WERI-Rb-1 (cell line): ENCODE measurements around the gene CCDC184.

ENCODE experiments used
- DNase-seq: peaks from one replicate; pipeline ENCODE4 v3.0.0-alpha.2; 2020
- H3K27ac ChIP-seq: fragments of 250-450 bp; sonication (Bioruptor Pico); 2 replicates; pipeline ENCODE4 v1.5.1; 2020; ENCODE audit warnings: mild to moderate bottlenecking, moderate library complexity
- H3K27me3 ChIP-seq: fragments of 250-450 bp; sonication (Bioruptor Pico); 2 replicates; pipeline ENCODE4 v1.5.1; 2021; ENCODE audit warnings: mild to moderate bottlenecking, low read depth, moderate library complexity; ENCODE audit not compliant: insufficient read depth, severe bottlenecking
- H3K36me3 ChIP-seq: fragments of 250-450 bp; sonication (Bioruptor Pico); 2 replicates; pipeline ENCODE4 v1.5.1; 2020; ENCODE audit warnings: mild to moderate bottlenecking, moderate library complexity
- H3K4me3 ChIP-seq: 2 replicates; pipeline ENCODE4 v1.5.1; 2011; ENCODE audit warnings: low read depth, mild to moderate bottlenecking, control low read depth, low read length
- H3K9me3 ChIP-seq: fragments of 250-450 bp; sonication (Bioruptor Pico); 2 replicates; pipeline ENCODE4 v1.5.1; 2021; ENCODE audit warnings: mild to moderate bottlenecking, moderate library complexity; ENCODE audit not compliant: severe bottlenecking
- TF ChIP-seq, protein P1 (sequence below): IDR thresholded peaks from 2 replicates; pipeline ENCODE4 v1.5.1; 2011; ENCODE audit warnings: low read depth, mild to moderate bottlenecking, control low read depth, inconsistent platforms, low read length

CCDC184 gene

DNA sequence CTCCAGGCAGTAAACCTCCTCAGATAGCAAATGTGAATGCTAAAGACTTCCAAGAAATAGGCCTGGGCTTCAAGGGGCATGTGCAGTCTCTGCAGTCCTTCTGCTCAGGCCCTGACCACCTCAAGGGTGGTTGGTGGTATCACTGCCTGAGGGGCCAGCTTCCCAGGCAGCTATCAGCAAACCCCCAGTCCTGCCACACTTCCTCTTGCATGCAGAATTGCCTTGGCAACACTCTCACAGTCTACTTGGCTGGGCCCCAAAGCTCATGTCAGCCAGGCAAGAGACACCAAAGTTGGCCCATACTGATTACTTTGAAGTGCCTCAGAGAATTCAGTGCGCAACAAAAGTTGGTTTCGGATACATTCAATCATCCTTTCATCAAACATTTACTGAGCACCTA lies 22.6 kb upstream of the CCDC184 start:
- no peaks in the 10 kb centered on the region for H3K9me3 ChIP-seq
- peaks cover 2% of the 10 kb centered on the region; the same call in 1 of the 2 replicates for H3K36me3 ChIP-seq
- H3K27ac ChIP-seq = no peak overlapping the region
- TF ChIP-seq, protein P1, sequence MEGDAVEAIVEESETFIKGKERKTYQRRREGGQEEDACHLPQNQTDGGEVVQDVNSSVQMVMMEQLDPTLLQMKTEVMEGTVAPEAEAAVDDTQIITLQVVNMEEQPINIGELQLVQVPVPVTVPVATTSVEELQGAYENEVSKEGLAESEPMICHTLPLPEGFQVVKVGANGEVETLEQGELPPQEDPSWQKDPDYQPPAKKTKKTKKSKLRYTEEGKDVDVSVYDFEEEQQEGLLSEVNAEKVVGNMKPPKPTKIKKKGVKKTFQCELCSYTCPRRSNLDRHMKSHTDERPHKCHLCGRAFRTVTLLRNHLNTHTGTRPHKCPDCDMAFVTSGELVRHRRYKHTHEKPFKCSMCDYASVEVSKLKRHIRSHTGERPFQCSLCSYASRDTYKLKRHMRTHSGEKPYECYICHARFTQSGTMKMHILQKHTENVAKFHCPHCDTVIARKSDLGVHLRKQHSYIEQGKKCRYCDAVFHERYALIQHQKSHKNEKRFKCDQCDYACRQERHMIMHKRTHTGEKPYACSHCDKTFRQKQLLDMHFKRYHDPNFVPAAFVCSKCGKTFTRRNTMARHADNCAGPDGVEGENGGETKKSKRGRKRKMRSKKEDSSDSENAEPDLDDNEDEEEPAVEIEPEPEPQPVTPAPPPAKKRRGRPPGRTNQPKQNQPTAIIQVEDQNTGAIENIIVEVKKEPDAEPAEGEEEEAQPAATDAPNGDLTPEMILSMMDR = no peak
- no peak overlapping the region for H3K4me3 ChIP-seq
- no peaks in the 10 kb centered on the region for H3K27me3 ChIP-seq
- no peak for DNase-seq

DNA sequence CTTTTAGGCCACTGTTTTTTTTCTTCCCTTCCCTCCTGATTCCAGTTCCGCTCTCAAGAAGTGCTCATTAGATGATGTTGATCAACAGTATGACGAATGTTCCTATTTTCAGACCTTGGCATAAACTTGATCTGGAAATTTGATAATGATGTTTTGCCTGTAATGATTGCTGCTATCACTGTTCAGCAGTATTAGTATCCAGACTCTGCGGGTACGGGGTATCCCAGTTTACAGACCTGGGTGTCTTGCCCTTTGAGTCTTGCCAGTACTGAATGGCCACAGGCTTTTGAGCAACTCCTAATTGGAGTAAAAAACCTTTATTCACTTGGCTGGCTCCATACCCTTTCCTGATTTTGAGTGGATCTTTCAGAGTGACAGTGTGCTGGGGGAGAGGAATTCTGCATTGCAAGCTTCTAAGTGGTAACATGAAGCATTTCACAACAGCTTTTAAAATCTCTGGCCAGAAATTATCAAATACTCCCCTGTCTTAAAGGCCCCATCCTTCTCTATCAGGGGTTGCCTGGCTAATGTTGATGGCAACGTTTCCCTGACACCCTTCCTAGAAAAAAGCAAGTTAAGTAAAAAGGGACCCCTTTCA lies 20.2 kb upstream of the CCDC184 start:
- H3K4me3 ChIP-seq = no peak overlapping the region
- TF ChIP-seq, protein P1 = no peak
- H3K36me3 ChIP-seq = no peaks in the 10 kb centered on the region
- no peak for DNase-seq
- H3K9me3 ChIP-seq = no peaks in the 10 kb centered on the region
- H3K27ac ChIP-seq = no peak overlapping the region
- no peaks in the 10 kb centered on the region for H3K27me3 ChIP-seq

DNA sequence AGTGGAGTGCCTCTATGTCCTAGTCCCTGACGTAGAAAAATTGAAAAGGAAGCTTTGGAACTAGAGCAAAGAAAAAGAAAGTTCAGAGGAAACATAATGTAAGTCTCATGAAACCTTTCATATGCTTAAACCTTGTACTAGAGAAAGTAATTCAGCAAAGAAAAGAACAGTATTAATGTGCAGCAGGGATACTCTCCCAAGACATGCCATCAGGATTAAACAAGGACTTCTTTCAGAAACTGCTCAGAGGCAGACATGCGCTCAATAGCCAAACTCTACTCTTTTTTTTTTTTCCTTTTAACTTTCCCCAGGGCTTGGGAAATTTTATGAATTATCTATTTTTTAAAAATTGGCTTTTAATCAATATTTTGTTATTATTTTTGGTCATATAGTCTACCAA lies 19.0 kb upstream of the CCDC184 start:
- Histone ChIP-seq H3K36me3 (no peaks in the 10 kb centered on the region), H3K4me3 (no peak overlapping the region), H3K27me3 (no peaks in the 10 kb centered on the region), H3K27ac (no peak overlapping the region), H3K9me3 (no peaks in the 10 kb centered on the region)
- DNase-seq = no peak
- TF ChIP-seq, protein P1 = no peak

DNA sequence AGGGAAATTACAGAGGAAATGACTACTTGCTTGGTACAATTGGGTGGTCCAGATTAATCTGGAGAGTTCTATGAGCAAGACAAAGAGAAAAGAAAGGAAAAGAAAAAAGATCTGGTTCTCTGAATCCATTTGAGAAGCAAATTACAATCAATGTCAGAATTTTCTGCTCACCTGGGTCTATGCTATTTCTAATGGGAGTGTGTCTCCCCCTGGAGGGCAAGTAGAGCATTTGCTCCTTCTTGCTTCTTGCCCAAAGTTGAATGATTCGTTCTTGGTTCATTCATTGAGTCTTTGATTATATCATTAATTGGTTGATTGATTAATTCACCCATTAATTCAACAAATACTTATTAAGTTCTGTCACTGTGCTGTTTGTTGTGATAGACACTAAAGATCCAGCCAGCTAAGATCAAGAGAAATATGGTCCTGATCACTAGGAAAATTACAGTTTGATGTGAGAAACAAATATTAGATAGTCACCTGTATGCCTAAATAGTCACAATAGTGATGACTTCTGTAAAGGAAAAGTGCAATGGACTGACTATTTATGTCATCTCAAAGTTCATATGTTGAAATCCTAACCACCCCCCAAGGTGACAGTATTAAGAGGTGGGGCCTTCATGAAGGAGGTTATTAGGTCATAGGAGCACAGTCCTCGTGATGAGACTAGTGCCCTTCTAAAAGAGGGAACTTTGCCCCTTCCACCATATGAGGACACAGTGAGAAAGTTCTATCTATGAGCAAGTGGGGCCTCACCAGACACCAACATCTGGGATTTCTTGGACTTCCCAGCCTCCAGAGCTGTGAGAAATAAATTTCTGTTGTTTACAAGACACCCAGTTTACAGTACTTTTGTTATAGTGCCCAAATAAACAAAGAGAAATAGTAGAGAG lies 18.1 kb upstream of the CCDC184 start:
- Histone ChIP-seq H3K9me3 (no peaks in the 10 kb centered on the region), H3K4me3 (no peak overlapping the region), H3K36me3 (no peaks in the 10 kb centered on the region), H3K27ac (no peak overlapping the region), H3K27me3 (no peaks in the 10 kb centered on the region)
- TF ChIP-seq, protein P1 = peak; percentile 83
- peak; percentile 38 for DNase-seq

DNA sequence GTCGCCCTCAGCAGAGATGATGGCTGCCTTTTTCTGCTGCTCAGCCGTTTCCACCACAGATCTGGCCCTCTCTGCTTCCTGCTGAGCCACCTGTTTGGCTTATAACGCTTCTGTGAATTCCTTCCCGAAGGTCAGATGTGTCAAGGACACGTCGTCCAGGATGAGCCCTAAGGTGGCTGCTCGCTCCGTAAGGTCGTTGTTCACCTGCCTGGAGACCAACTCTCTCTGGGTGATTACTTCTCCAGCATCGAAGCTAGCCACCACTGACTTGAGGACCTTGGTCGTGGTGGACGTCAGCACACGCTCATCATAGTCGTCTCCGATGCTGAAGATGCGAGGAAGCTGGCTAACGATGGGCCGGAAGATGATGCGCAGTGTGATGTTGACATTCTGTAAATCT lies 14.4 kb upstream of the CCDC184 start:
- no peaks in the 10 kb centered on the region for H3K36me3 ChIP-seq
- no peaks in the 10 kb centered on the region for H3K9me3 ChIP-seq
- DNase-seq = no peak
- no peaks in the 10 kb centered on the region for H3K27me3 ChIP-seq
- H3K27ac ChIP-seq = no peak overlapping the region
- TF ChIP-seq, protein P1 = no peak
- H3K4me3 ChIP-seq = no peak overlapping the region
